ENCODE results near the gene LCN9.
"Not testable (repeated sequence)": the region's sequence is repeated elsewhere in the genome, so short reads cannot be mapped to it uniquely, and the experiment has no call there.

Gene LCN9

DNA sequence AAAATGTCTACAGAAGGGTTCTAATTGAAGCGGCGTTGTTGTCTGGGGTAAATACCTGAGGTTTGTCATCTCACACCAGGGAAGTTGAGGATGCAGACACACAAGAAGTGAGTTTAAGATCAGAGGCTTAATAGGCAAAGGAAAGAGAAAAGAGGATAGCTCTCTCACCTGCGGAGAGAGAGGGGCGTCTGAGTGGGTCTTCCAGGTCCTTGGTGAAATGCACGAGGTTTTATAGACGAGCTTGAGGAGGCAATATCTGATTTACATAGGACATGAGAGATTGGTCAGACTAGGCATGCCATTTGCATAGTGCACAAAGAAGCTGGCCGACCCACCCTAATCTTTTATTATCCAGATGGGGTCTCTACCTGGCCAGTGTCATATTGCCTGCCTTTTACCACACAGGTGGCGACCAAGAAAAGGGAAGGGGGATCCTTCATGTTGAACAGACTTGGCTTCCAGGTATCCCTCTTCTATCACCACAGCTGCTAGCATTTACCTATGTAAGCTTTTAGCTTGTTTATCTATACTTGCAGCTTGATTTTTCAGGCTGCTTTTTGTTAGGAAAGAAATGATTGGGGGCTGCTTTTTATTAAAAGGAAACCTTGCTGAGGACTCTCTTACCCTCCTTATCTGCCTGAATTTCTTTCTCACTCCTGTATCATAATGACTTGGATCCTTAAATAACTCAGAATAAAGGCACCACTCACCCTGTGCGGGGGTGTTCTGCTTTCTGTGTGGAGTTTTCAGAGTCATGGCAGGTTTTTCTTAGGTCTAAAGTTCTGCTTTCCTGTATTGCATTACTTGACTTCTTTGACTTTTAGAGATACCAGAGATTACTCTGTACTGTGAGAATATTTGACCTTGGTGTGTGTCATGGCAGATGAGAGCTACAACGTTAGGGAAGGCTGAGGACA, 14.4 kb upstream of the LCN9 start:
- DNase-seq: no peak

DNA sequence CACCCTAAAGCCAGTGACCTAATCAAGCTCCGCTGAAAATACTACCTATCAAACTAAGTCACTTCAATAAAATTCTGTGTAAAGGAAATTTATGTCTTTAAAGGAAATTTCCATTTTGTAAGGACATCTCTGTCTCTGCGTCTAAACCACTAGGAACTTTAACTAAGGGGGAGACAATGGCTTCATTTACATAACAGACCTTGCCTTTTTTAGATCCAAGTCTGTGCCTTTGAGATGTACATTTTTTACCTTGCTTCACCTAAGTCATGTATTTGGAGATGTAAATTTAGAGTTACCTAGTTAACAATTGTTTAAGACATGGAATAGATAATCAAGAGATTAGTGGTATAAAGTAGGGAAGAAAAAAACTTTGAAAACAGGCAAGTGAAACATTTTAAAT, 13.6 kb upstream of the LCN9 start:
- no peak for DNase-seq

DNA sequence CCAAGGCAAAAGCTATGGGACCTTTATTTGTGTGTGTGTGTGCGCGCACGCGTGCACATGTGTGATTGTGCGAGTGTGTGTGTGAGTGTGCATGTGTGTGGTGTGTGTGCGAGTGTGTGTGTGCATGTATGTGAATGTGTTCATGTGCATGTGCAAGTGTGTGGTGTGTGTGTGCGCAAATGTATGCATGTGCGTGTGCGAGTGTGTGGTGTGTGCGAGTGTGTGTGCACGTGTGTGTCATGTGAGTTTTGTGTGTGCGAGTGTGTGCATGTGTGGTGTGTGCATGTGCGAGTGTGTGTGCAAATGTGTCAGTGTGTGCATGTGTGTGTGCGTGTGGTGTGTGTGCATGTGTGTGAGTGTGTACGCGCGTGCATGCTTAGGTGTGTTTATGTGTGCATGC, 12.7 kb upstream of the LCN9 start:
- DNase-seq: no peak

DNA sequence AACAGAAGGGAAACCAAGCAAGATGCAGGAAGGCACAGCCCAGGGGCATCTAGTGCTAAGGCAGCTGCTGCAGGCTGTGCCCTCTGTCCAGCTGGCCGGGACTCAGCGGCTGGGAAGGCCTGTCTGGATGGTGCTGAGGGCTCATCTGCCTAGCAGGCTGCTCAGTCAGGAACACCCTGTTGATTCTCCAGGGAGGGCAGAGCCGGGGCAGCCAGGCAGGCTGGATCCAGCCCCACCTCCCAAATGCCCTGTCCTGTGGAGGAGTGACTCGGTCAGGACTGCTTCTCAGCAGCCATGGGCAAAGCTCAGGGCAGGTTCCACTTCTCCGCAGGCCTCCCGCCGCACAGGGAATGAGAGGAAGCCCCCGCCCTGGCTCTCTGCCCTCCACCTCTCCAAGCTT, 7.8 kb upstream of the LCN9 start:
- DNase-seq: no peak

DNA sequence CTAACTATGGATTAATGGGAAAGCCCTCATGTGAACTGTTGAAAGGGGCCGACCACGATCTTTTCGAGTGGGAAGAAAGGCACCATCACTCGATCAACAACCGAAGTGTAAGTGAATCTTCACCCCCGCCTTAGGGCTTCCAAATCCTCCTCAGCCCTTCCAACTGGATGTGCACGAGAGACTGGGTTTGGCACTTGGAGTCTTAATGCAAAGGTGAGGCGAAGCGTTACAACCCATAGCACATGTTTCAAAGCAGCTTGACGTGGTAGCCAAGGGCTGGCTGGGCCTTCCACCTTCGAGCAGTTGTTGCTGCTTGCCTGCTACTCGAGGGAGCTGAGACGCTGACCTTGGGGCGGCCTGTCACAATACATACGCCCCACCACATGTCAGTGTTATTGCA, 5.7 kb upstream of the LCN9 start:
- no peak for DNase-seq

DNA sequence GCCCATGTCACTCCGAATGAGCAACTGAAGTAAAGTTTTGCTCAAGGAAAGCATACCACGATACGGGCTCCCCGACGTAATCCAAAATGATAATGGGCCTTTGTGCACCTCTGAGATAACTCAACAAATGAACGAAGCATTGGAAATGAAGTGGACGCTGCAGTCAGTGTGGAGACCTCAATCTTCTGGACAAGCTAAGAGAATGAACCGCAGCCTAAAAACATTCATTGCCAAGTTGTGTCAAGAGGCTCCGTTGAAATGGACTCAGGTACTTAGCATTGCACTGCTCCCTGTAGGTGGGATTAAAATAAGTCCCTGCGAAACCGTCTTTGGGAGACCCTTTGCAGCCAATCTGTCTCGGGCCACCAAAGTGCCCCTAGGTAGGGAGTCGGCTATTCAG, 3.9 kb upstream of the LCN9 start:
- DNase-seq: no peak

DNA sequence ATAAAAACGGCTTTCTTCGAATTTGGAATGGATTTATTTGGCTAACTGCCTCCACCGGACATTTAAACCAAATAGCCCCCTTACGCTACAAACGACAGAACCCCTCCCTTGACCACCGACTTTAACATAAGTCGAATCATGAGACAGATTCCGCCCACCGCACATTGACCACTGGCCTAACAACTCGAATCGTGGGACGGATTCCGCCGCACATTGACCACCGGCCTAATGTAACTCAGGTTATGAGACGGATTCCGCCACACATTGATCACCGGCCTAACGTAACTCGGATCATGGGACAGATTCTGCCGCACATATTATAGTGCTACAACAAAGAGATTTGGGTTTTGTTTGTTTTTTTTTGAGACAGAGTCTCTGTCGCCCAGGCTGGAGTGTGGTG, 2.7 kb upstream of the LCN9 start:
- no peak for DNase-seq

DNA sequence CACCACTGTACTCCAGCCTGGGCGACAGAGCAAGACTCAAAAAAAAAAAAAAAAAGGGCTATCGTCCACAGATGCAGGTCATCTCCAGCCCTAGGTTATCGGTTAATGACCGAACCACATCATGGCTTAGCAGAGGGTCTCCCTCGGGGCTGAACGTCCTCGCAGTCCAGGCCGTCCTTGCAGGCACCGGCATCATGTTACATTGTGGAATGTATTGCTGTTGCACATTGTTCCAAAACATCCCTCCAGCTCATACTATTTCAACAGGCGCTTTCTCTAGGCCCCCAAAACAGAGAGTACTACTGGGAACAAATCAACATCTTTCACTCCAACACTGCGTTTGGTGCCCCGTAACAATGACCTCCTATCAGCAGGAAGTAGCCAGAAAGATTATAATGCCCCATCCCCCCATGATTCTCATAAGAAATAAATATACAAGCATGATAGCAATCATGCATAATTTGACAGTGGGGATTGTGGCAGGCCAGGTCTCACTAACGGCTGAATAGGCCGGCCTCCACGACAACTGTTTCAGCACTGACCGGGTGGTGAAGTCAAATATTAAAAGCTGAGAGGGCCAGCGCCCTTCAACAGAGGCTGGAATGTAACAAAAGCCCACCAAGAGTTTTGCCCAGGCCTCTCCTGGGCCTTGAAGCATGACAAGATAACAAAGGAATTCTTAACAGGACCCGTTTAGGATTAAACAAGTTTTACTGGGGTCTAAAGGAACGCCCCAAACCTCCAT, 1.1 kb upstream of the LCN9 start:
- DNase-seq: no peak

DNA sequence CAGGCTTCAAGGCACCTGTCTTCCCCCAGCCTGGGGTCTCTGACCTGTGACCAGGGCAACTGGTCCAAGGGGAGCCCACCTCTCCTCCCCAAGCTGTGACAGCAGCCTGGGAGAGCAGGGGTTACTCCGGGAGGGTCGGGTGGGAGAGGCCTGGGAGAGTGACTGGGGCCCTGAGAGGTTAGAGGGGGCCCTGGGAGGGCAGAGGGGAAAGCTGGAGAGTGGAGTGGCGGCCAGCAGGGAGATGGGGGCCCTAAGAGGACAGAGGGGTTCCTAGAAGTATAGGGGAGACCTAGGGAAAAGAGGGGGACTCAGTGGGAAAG, 302 bp downstream of the LCN9 start:
- no peak for DNase-seq

DNA sequence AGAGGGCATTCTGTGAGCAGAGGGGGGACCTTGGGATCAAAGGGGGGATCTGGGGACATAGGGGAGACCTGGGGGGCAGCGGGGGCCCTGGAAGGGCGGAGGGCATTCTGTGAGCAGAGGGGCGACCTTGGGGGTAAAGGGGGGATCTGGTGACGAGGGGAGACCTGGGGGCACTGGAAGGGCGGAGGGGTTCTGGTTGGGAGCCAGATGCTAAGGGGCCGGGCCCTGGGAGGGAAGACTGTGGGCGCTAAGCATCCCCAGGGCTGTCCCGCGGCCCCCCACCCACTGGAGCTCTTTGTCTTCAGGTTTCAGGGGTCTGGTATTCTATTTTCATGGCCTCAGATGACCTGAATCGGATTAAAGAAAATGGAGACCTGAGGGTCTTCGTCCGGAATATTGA, 748 bp downstream of the LCN9 start:
- no peak for DNase-seq

DNA sequence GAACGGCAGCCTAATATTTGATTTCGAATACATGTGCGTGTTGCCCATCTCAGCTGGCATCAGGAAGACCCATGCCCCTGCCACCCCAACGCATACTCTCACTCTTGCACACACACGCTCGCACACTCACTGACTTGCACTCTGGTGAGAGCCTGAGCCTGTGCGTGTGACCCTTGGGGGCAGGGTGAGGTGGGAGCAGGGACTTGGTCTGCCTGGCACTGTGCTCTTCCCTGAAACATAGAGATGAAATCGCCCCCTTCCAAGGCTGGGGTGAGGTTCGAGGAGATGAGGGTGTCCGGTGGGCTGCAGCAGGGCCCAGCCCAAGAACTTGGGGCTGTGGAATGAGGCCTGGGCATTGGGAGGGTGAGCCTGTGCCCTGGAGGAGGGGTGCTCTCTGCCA, 1.2 kb downstream of the LCN9 start:
- no peak for DNase-seq

DNA sequence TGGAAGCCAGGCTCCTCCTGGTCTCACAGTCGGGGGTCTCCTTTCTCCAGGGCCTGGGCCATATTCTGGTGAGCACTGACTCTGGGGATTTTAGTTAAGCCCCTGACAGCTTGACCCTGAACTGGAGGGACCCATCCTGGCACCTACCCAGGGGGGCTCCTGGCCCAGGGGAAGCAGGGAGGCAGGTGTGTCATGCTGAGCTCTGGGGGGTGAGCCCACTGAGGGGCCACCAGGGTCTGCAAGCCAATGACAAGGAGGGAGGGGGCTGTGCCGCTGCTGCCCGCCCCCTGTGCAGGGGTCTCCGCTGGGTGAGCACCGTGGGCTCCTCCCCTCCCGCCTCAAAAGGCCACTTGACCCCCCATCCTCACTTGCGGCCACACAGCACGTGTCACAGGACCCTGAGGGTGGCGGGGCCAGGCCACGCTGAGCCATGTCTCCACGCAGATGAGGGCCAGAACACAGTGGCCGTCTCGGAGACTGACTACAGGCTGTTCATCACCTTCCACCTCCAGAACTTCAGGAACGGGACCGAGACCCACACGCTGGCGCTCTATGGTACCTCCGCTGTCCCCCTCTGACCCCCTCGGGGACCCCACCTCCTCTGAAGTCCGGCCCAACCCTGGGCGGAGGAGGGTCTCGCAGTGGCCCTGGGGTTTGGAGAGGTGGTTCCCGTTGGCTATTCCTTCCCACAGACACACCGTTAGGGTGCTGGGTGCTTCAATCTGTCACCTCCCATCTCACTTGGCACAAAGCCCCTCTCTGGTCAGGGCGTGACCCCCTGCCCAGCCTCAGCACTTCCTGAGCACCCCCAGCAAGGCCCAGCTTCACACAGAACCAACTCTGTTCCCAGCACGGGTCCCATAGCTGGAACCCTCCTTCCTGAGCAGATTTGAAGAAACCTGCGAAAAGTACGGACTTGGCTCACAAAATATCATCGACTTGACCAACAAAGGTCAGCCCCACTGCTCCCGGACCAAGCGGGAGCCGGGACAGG, 2.0 kb downstream of the LCN9 start:
- no peak for DNase-seq

DNA sequence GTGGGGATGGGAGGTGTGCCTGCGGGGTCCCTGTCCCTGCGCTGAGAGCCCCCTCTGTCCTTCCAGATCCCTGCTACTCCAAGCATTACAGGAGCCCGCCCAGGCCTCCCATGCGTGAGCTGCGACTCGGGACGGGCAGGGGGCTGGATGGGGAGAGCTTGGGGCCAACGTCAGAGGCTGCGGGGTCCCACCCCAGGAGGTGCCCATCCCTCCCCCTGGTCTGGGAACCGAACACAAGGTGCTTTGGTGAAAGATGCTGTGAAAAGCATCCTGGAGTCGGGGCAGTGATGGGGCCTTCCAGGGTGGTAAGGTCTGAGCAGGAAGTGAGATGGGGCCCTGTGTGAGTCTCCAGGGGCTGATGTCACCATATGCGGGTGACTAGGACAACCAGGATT, 2.7 kb downstream of the LCN9 start:
- no peak for DNase-seq

DNA sequence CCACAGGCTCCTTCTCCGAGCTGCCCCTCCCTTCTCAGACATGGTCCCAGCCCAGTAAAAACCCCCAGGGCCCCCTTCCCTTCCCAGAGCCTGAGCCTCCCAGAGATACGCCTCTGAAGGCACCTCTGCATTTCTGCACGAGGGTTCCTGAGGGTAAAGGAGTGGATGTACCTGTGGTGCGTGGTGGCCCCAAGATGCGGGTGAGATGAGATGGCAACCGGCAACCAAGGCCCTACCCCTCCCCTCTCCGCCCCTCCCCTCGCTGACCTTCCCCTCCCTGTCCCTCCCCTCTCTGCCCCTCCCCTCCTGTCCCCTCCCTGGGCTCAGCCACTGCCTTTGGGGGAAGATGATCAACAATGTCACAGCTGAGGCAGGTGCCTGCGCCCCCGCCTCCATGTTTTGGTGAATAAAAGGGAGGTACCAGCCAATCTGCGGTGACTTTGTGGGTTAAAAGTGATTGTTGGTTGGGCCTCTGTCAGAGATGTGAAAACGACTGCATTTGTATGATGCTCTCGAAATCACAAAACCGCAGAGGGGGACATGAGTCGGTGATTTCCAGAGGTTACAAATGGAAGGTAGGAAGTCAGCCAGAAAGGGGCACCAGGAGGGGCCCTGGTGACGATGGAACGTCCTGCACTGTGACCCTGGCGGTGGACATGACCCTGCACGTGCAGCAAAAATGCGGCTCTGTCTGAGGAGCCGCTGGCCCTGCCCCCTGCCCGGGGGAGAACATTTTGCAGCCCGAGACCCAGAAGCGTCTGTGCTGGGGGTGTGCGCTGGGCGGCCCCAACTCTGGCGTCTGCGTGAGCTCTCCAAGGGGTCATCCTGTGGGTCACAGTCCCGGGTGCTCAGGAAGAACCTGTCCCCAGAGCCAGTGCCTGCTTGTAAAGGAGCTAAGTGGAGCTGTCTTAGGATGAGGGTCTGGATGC, 3.7 kb downstream of the LCN9 start:
- DNase-seq: no peak

DNA sequence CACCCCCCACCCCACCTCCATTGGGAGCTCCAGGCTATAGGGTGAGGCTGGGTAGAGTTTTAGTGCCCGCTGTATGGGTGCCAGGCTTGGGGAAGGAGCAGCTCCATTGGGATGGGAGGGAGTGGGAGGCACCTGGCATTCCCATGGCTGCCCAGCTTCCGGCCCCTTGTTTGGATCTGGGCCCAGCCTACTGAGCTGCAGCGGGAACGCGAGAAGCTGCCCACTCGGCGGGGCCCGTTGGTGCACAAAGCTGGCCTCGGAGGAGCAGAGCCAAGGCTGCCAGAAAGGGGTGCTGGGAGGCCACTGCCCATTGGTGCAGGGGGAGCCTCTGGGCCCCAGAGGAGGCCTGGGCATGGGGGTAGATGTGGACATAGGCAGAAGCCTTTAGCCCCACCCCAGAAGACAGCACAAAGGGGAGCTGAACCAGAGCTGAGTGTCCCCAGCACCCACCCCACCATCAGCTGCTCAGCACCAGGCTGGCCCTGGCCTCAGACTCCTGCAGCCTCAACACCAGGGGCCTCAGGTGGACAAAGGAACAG, 4.4 kb downstream of the LCN9 start:
- no peak for DNase-seq

DNA sequence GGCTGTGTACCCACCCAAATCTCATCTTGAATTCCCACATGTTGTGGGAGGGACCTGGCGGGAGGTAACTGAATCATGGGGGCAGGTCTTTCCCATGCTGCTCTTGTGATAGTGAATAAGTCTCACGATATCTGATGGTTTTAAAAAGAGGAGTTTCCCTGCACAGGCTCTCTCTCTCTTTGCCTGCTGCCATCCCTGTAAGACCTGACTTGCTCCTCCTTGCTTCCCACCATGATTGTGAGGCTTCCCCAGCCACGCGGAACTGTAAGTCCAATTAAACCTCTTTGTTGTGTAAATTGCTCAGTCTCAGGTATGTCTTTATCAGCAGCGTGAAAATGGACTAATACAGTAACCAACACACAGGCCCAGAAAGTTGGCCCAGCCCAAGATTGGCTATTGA, 5.9 kb downstream of the LCN9 start:
- not testable (repeated sequence) for DNase-seq

DNA sequence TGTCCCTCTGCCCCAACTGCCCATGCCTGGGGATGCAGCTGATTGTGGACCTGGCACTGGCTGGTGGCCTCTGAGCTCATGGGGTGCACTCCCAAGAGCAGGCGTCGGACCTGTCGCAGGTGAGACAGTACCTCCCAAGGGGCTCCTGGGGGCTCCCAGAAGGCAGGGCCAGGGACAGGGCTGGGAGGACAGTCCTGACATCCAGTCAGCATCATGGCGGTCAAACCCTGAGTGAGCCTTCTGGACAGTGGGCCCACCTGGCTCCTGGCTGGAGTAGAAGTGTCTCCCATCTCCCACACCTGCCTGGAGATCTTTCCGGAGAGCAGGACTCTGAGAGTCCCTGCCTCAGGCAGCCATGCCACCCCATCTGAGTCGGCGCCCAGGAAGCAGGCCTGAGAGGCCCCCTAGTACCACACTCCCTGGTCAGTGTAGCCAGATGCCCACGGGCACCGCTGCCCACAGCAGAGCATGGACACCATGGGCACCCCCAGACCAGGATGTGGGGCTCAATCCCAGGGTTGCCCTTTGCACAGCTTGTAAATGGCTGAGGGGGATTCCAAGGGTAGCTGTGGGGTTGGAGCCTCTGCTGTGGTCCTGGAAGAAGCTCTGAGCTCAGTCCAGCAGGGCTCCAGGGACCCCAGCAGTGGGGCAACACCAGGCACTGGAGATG, 6.6 kb downstream of the LCN9 start:
- no peak for DNase-seq

DNA sequence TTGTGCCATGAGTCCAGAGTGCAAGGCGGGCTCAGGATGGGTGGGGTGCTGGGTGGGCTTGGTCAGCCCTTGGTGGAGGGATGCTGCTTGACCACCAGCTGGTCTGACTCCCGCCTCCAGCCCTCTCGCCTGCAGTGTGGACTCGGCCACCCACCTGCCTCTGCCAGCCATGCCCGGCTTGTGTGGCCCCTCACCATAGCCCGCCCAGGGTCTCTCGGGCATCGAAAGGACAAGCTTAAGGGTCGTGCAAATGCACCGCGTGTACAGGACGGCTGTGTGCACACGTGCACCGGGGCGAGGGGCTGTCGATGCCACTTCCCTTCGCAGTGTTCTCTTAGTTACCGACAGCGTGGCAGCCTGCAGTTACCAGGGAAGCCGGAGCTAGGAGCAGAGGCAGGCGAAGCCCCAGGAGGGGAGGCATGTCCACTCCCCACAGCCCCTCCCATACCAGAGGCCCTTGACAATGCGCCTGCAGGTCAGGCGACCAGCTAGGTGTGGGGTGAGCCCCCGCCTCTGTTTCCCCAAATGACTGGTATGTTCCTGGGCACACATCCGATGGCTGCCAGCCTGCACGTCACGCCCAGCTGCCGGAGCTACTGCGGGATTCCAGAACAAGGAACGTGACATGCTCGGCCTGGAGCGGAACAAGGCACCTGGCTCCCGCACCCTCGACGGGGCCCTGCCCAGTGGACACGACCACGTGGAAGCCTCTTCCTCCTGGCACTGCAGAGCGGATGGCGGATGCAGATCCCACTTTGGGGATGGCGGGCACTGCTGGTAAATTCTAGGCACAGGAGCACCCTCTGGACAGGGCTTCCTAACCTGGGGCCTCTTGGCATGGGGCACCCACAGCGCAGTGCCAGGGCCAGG, 7.8 kb downstream of the LCN9 start:
- no peak for DNase-seq

DNA sequence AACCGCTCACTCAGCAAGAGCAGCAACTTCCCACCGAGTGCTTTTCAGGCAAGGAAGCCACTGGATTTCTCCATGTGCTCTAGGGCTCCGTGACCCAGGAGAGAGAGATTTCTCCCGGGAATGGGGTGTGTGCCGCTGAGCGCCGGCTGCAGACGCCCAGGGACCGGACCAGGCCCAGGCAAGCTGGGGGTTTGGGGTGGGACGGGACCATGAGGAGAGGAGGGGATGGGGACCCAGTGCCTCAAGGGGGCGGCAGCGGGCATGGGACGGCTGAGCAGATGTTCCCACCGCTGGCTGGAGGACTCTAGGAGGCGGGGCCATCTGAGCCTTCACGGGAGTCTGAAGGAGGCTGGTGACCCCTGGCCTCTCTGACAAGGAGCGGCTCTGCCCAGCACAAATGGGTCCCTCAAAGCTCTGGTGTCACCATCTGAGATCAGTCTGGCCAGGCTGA, 8.5 kb downstream of the LCN9 start:
- DNase-seq: no peak

DNA sequence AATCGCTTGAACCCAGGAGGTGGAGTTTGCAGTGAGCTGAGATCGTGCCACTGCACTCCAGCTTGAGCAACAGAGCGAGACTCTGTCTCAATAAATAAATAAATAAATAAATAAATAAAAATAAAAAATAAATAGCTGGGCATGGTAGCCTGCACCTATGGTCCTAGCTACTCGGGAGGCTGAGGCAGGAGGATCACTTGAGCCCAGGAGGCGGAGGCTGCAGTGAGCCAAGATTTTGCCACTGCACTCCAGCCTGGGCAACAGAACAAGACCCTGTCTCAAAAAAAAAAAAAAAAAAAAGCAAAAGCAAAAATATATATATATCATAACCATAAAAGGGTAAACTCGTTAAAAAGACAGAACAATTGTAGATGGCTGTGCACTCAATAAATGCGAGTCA, 9.7 kb downstream of the LCN9 start:
- DNase-seq: not testable (repeated sequence)

Data from COR-L47 (cell line).